ENCODE results near the gene CYSLTR1.
"Not testable (repeated sequence)": the region's sequence is repeated elsewhere in the genome, so short reads cannot be mapped to it uniquely, and the experiment has no call there.

Gene CYSLTR1, protein sequence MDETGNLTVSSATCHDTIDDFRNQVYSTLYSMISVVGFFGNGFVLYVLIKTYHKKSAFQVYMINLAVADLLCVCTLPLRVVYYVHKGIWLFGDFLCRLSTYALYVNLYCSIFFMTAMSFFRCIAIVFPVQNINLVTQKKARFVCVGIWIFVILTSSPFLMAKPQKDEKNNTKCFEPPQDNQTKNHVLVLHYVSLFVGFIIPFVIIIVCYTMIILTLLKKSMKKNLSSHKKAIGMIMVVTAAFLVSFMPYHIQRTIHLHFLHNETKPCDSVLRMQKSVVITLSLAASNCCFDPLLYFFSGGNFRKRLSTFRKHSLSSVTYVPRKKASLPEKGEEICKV

GRCh38 chrX:78327370-78328086 lies at the start of gene CYSLTR1:
Gene CYSLTR1 (minus strand): TSS chrX:78327611. CDS start chrX:78273746, 53,865 bp downstream.
- DNase-seq (ENCODE audit: low spot score), result peak; percentile 8

- no peak for DNase-seq (ENCODE audit: low spot score)
Measured at GRCh38 chrX:78377186-78377585, 49.8 kb upstream of the CYSLTR1 start.

- no peak for DNase-seq (ENCODE audit: low spot score)
Measured at GRCh38 chrX:78375894-78376293, 48.5 kb upstream of the CYSLTR1 start.

GRCh38 chrX:78366576-78366975 lies 39.2 kb upstream of the CYSLTR1 start:
- DNase-seq (ENCODE audit: low spot score), result no peak

DNA sequence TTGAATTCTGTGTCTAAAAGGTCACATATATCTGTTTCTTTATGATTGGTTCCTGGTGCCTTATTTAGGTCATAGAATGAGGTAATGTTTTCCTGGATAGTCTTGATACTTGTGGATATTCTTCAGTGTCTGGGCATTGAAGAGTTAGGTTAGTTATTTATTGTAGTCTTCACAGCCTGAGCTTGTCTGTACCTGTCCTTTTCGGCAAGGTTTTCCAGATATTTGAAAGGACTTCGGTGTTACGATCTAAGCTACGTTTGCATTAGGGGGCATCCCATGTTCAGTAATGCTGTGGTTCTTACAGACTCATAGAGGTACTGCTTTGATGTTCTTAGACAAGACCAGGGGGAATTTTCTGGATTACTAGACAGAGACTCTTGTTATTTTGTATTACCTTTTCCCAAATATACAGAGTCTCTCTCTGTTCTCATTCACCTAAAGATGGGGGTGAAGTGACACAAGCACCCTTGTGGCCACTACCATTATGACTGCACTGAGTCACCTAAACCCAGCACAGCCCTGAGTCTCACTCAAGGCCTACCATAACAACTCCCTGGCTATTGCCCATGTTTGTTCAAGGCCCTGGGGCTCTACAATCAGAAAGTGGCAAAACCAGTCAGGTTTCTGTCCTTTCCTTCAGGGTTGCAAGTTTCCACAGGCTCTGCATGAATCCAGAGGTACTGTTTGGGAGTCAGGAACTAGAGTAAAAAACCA lies 30.1 kb upstream of the CYSLTR1 start:
- no peak for DNase-seq (ENCODE audit: low spot score)

- DNase-seq (ENCODE audit: low spot score), result no peak
Measured at GRCh38 chrX:78333521-78333920, 6.1 kb upstream of the CYSLTR1 start.

DNA sequence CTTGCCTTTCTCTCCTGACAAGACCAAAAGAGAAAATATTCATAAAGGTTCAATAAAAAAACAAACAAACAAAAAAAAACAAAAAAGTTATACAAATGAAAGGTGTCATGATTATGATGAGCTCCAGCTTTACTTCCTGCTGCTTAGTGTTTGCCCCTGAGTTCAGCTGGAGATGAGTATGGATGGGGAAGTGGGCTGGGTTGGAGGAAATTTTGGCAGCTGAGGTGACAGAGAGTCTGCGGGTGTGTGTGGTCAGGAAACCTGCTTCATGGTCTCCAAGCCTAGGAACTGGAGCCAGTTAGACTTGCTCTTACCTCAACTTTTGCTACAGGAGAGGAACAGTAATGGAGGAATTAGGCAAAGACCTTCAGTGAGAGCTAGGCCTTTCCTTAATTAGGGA lies 4.3 kb upstream of the CYSLTR1 start:
- no peak for DNase-seq (ENCODE audit: low spot score)

- no peak for DNase-seq (ENCODE audit: low spot score)
Measured at GRCh38 chrX:78330540-78330939, 3.1 kb upstream of the CYSLTR1 start.

DNA sequence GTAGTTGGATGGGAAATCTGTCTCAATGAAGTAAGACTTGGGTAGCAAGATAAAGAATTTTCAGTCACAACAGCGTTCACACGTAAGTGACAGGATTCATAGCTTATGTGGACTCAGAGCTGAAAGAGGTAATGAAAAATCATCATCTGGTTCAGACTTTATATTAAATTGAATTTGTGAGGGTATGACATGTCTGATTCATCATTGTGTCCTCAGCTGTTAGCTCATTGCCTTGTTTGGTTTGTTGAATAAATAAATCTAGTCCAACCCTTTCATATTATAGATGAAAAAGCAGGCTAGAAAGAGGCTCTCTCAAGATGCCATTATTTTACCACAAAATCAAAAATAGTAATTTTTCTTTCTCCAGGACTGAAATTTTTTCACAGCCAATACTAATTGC lies 2.7 kb upstream of the CYSLTR1 start:
- no peak for DNase-seq (ENCODE audit: low spot score)

- no peak for DNase-seq (ENCODE audit: low spot score)
Measured at GRCh38 chrX:78329486-78329885, 2.1 kb upstream of the CYSLTR1 start.

DNA sequence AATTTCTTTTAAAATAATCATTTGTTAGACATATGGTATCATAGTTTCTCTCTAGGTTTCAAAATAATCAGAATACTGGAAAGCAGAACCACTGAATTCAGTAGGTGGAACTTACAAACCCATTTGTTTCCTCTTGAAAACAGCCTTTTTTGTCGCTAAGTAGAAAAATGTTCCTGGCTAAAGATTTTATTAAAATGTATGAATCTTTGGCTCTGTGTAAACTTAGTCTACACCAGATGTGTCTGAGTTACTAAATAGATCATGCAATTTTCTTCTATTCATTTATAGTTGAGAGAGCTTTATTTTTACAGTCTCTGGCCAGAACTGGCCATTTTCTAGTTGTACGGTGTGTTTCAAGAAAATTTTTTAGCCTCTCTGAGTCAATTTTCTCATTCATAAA lies 1.0 kb downstream of the CYSLTR1 start:
- DNase-seq (ENCODE audit: low spot score), result no peak

- DNase-seq (ENCODE audit: low spot score), result no peak
Measured at GRCh38 chrX:78322863-78323262, 4.5 kb downstream of the CYSLTR1 start.

- peak; percentile 43 for DNase-seq (ENCODE audit: low spot score)
Measured at GRCh38 chrX:78321809-78322208, 5.6 kb downstream of the CYSLTR1 start.

GRCh38 chrX:78316265-78316664 lies 11.1 kb downstream of the CYSLTR1 start:
- no peak for DNase-seq (ENCODE audit: low spot score)

GRCh38 chrX:78315745-78316144 lies 11.7 kb downstream of the CYSLTR1 start:
- no peak for DNase-seq (ENCODE audit: low spot score)

- no peak for DNase-seq (ENCODE audit: low spot score)
Measured at GRCh38 chrX:78314561-78314960, 12.8 kb downstream of the CYSLTR1 start.

DNA sequence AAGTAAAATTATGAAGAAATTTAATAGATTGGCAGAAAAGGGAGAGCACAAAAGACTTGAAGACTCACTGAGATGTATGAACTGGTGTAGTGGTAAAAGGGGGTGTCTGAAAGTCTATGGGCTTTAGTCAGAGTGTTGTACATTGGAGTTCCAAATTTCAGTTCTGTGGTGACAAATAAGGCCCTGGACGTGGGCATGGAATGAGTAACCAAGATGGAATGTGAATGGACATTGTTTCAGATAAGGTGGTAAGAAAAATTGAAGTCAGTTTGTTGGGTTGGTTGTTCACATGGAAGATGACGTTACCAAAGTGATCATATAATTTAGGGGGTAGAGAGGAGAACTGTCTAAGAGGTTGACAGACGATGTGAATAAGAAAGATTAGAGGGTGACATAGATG lies 13.9 kb downstream of the CYSLTR1 start:
- DNase-seq (ENCODE audit: low spot score), result no peak

DNA sequence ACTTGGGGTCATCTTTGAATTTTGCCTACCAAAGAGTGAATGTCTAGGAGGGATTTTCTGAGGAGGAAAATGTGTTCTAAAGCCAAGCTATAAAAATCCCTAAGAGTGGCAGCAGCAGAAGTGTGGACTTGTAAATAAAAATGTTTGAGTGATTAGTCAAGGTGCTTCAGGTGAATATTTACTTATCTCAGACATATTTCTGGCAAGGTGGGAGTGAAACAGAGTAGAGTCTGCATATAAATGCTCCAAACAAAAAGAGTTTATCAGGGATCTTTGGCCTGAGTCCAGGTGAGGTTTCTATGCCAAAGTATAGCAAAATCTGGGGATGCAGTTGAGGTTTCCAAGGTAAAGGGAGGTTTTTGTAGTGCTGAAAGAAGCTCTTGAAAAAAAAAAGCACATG lies 19.7 kb downstream of the CYSLTR1 start:
- DNase-seq (ENCODE audit: low spot score), result no peak

DNA sequence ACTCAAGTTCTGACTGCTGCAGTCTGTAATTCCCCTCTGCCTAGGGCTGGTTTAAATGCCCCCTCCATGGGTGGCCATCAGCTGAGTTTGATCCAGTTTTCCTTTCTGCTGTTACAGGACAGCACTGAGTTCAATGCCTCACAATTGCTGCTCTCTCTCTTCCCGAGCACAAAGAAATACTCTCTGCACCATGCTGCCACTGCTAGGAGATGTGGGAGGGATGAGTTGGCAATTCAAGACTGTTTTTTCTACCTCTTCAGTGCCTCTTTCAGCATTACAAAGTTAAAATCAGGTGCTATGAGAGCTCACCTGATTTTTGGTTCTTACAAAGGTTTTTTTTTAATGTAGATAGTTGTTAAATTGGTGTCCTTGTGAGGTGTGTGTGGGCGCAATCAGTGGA lies 24.3 kb downstream of the CYSLTR1 start:
- DNase-seq (ENCODE audit: low spot score), result no peak

DNA sequence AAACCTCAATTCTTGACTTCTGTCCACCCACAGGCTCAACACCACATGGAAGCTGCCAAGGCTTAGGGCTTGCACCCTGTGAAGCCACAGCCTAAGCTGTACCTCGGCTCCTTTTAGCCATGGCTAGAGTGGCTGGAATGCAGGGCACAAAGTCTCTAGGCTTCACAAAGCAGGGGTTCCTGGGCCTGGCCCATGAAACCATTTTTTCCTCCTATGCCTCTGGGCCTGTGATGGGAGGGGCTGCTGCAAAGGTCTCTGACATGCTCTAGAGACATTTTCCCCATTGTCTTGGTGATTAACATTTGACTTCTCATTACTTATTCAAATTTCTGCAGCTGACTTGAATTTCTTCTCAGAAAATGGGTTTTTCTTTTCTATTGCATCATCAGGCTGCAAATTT lies 26.5 kb downstream of the CYSLTR1 start:
- not testable (repeated sequence) for DNase-seq (ENCODE audit: low spot score)

DNA sequence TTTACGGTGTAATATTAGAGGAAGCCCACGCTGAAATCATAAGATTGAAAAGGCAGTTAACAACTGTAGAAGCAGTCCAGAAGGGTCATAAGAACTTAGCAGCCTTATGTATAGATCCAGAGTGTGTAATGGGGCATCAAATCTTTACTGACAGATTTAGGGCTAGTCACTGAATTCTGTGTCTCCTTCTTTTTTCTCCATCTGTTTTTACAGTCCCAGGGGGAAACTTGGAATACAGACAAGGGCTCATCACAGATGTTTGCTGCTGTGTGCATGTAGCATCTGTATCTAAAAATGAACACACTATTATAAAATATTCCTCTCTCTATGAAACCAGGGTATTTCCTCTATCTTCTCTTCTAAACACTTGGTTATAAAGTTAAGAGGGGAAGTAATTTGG lies 43.9 kb downstream of the CYSLTR1 start:
- DNase-seq (ENCODE audit: low spot score), result no peak

- DNase-seq (ENCODE audit: low spot score), result no peak
Measured at GRCh38 chrX:78237127-78237526, 90.3 kb downstream of the CYSLTR1 start.

DNA sequence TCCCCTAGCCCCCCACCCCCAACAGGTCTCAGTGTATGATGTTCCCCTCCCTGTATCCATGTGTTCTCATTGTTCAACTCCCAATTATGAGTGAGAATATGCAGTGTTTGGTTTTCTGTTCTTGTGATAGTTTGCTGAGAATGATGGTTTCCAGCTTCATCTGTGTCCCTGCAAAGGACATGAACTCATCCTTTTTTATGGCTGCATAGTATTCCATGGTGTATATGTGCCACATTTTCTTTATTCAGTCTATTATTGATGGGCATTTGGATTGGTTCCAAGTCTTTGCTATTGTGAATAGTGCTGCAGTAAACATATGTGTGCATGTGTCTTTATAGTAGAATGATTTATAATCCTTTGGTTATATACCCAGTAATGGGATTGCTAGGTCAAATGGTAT lies 101.4 kb downstream of the CYSLTR1 start:
- DNase-seq (ENCODE audit: low spot score), result not testable (repeated sequence)

Measured in Ammon's horn (tissue), 1 donor.